ENCODE measurements around the gene ZC3H13.

The ZC3H13 gene

GRCh38 chr13:45930177-45930576 is 122.4 kb downstream of the ZC3H13 start:
- Mint-ChIP-seq H3K9me3 (no peaks in the 10 kb centered on the region), H3K4me3 (no peak overlapping the region), H3K4me1 (no peaks in the 10 kb centered on the region), H3K27ac (no peak overlapping the region), H3K27me3 (peaks cover 24% of the 10 kb centered on the region), H3K36me3 (no peaks in the 10 kb centered on the region)
- DNase-seq (ENCODE audit: low spot score in 2 of 2) (no peak), ATAC-seq (ENCODE audit: low read depth) (no peak)

GRCh38 chr13:45928843-45929242 is 123.7 kb downstream of the ZC3H13 start:
- H3K27ac Mint-ChIP-seq = no peak overlapping the region
- no peaks in the 10 kb centered on the region for H3K36me3 Mint-ChIP-seq
- no peak for DNase-seq (ENCODE audit: low spot score in 2 of 2)
- H3K9me3 Mint-ChIP-seq = no peaks in the 10 kb centered on the region
- H3K4me1 Mint-ChIP-seq = no peaks in the 10 kb centered on the region
- no peak overlapping the region for H3K4me3 Mint-ChIP-seq
- no peak for ATAC-seq (ENCODE audit: low read depth)
- peaks cover 19% of the 10 kb centered on the region for H3K27me3 Mint-ChIP-seq

- no peaks in the 10 kb centered on the region for H3K4me1 Mint-ChIP-seq
- ATAC-seq (ENCODE audit: low read depth) (no peak), DNase-seq (ENCODE audit: low spot score in 2 of 2) (no peak)
- no peak overlapping the region for H3K27ac Mint-ChIP-seq
- no peak overlapping the region for H3K4me3 Mint-ChIP-seq
- peaks cover 14% of the 10 kb centered on the region for H3K27me3 Mint-ChIP-seq
- H3K36me3 Mint-ChIP-seq = no peaks in the 10 kb centered on the region
- no peaks in the 10 kb centered on the region for H3K9me3 Mint-ChIP-seq
Observed at GRCh38 chr13:45928176-45928575, 124.4 kb downstream of the ZC3H13 start.

- ATAC-seq (ENCODE audit: low read depth) (no peak), DNase-seq (ENCODE audit: low spot score in 2 of 2) (no peak)
- Mint-ChIP-seq H3K9me3 (no peaks in the 10 kb centered on the region), H3K27me3 (peaks cover 7% of the 10 kb centered on the region), H3K4me1 (no peaks in the 10 kb centered on the region), H3K4me3 (no peak overlapping the region), H3K27ac (no peak overlapping the region), H3K36me3 (no peaks in the 10 kb centered on the region)
Observed at GRCh38 chr13:45926741-45927140, 125.8 kb downstream of the ZC3H13 start.

- Mint-ChIP-seq H3K27ac (no peak overlapping the region), H3K9me3 (no peaks in the 10 kb centered on the region), H3K4me1 (no peaks in the 10 kb centered on the region), H3K36me3 (no peaks in the 10 kb centered on the region), H3K27me3 (peaks cover 5% of the 10 kb centered on the region), H3K4me3 (no peak overlapping the region)
- ATAC-seq (ENCODE audit: low read depth) (no peak), DNase-seq (ENCODE audit: low spot score in 2 of 2) (no peak)
Observed at GRCh38 chr13:45925151-45925550, 127.4 kb downstream of the ZC3H13 start.

- H3K27ac Mint-ChIP-seq = no peak overlapping the region
Observed at GRCh38 chr13:45921162-45921736, 131.3 kb downstream of the ZC3H13 start.

GRCh38 chr13:45918597-45918996 is 133.9 kb downstream of the ZC3H13 start:
- Mint-ChIP-seq H3K9me3 (no peaks in the 10 kb centered on the region), H3K4me1 (no peaks in the 10 kb centered on the region), H3K36me3 (no peaks in the 10 kb centered on the region), H3K27ac (no peak overlapping the region), H3K4me3 (no peak overlapping the region), H3K27me3 (peaks cover 9% of the 10 kb centered on the region)
- no peak for ATAC-seq (ENCODE audit: low read depth)
- DNase-seq (ENCODE audit: low spot score in 2 of 2) = no peak

More at GRCh38 chr13:45921162-45921736, 131.3 kb downstream of the ZC3H13 start:
- ATAC-seq (ENCODE audit: low read depth) = no peak
- no peak for DNase-seq (ENCODE audit: low spot score in 2 of 2)
- Mint-ChIP-seq H3K9me3 (no peaks in the 10 kb centered on the region), H3K27me3 (peaks cover 9% of the 10 kb centered on the region), H3K36me3 (no peaks in the 10 kb centered on the region), H3K4me1 (no peaks in the 10 kb centered on the region), H3K4me3 (no peak overlapping the region)

GRCh38 chr13:45917019-45917418 is 135.5 kb downstream of the ZC3H13 start:
- H3K4me3 Mint-ChIP-seq = no peak overlapping the region
- peaks cover 9% of the 10 kb centered on the region for H3K27me3 Mint-ChIP-seq
- no peaks in the 10 kb centered on the region for H3K9me3 Mint-ChIP-seq
- H3K36me3 Mint-ChIP-seq = no peaks in the 10 kb centered on the region
- H3K4me1 Mint-ChIP-seq = no peaks in the 10 kb centered on the region
- H3K27ac Mint-ChIP-seq = no peak overlapping the region
- DNase-seq (ENCODE audit: low spot score in 2 of 2) (no peak), ATAC-seq (ENCODE audit: low read depth) (no peak)

GRCh38 chr13:45915686-45916439 is 136.7 kb downstream of the ZC3H13 start:
- H3K4me1 Mint-ChIP-seq = no peaks in the 10 kb centered on the region
- ATAC-seq (ENCODE audit: low read depth) = no peak
- no peak overlapping the region for H3K27ac Mint-ChIP-seq
- no peaks in the 10 kb centered on the region for H3K9me3 Mint-ChIP-seq
- no peak overlapping the region for H3K4me3 Mint-ChIP-seq
- peaks cover 8% of the 10 kb centered on the region for H3K27me3 Mint-ChIP-seq
- H3K36me3 Mint-ChIP-seq = no peaks in the 10 kb centered on the region
- no peak for DNase-seq (ENCODE audit: low spot score in 2 of 2)

GRCh38 chr13:45909673-45910072 is 142.9 kb downstream of the ZC3H13 start:
- DNase-seq (ENCODE audit: low spot score in 2 of 2) (no peak), ATAC-seq (ENCODE audit: low read depth) (no peak)
- peaks cover 9% of the 10 kb centered on the region for H3K27me3 Mint-ChIP-seq
- H3K4me3 Mint-ChIP-seq = no peak overlapping the region
- no peaks in the 10 kb centered on the region for H3K36me3 Mint-ChIP-seq
- H3K4me1 Mint-ChIP-seq = no peaks in the 10 kb centered on the region
- no peaks in the 10 kb centered on the region for H3K9me3 Mint-ChIP-seq
- H3K27ac Mint-ChIP-seq = no peak overlapping the region

- Mint-ChIP-seq H3K4me3 (no peak overlapping the region), H3K9me3 (no peaks in the 10 kb centered on the region), H3K27me3 (peaks cover 9% of the 10 kb centered on the region), H3K27ac (no peak overlapping the region), H3K36me3 (no peaks in the 10 kb centered on the region), H3K4me1 (no peaks in the 10 kb centered on the region)
- DNase-seq (ENCODE audit: low spot score in 2 of 2) (no peak), ATAC-seq (ENCODE audit: low read depth) (no peak)
Observed at GRCh38 chr13:45909089-45909488, 143.5 kb downstream of the ZC3H13 start.

GRCh38 chr13:45907503-45907902 is 145.0 kb downstream of the ZC3H13 start:
- ATAC-seq (ENCODE audit: low read depth) = no peak
- no peaks in the 10 kb centered on the region for H3K36me3 Mint-ChIP-seq

More at GRCh38 chr13:45907503-45907902, 145.0 kb downstream of the ZC3H13 start:
- H3K4me1 Mint-ChIP-seq = no peaks in the 10 kb centered on the region
- DNase-seq (ENCODE audit: low spot score in 2 of 2) = no peak
- H3K27ac Mint-ChIP-seq = no peak overlapping the region
- H3K9me3 Mint-ChIP-seq = no peaks in the 10 kb centered on the region
- peaks cover 10% of the 10 kb centered on the region for H3K27me3 Mint-ChIP-seq
- no peak overlapping the region for H3K4me3 Mint-ChIP-seq

All from memory B cell (primary cell).